Activated CD4-positive, alpha-beta T cell treated with anti-CD3 and anti-CD28 coated beads, Interleukin-2, amount 10 ng/mL, durations not matched to agents 7 days and 5 days (primary cell): Measurements from ENCODE around the gene MRPL18. TPM values are rescaled to one million over a fixed set of nuclear protein-coding genes. Genes with fewer than 3 reads are reported as not detected.

Experiments
- CTCF ChIA-PET: fragments of 350-600 bp; sonication (Branson Sonifier 250); formaldehyde crosslinking; loops from one replicate; lab custom pipeline; 2021; ENCODE audit warnings: antibody characterized with exemption; lab: Charles Lee
- POLR2A ChIA-PET: fragments of 350-600 bp; sonication (Branson Sonifier 250); formaldehyde crosslinking; loops from one replicate; lab custom pipeline; 2021; ENCODE audit warnings: antibody characterized with exemption; lab: Charles Lee
- DNase-seq: peaks from one replicate; pipeline ENCODE4 v3.0.0-alpha.2; 2020
- H3K27ac Mint-ChIP-seq: one replicate; pipeline ENCODE4 v1.8.0; 2021; ENCODE audit warnings: mild to moderate bottlenecking, moderate library complexity, mixed read lengths
- H3K27me3 Mint-ChIP-seq: one replicate; pipeline ENCODE4 v1.8.0; 2021; ENCODE audit warnings: mixed read lengths
- H3K36me3 Mint-ChIP-seq: one replicate; pipeline ENCODE4 v1.8.0; 2021; ENCODE audit warnings: low read depth, mixed read lengths
- H3K4me1 Mint-ChIP-seq: one replicate; pipeline ENCODE4 v1.8.0; 2021; ENCODE audit warnings: mixed read lengths
- H3K4me3 Mint-ChIP-seq: one replicate; pipeline ENCODE4 v1.8.0; 2021; ENCODE audit warnings: mild to moderate bottlenecking, moderate library complexity, mixed read lengths
- H3K9me3 Mint-ChIP-seq: one replicate; pipeline ENCODE4 v1.8.0; 2021; ENCODE audit warnings: mixed read lengths
- total RNA-seq, 2 experiments: library from RNA; stranded (reverse); gene quantifications; one replicate each; pipeline ENCODE4 v1.2.3, GENCODE V29; 2021

The MRPL18 gene
- total RNA-seq, 2 experiments from 2014 or later: 65.5 to 73.0 TPM

DNA sequence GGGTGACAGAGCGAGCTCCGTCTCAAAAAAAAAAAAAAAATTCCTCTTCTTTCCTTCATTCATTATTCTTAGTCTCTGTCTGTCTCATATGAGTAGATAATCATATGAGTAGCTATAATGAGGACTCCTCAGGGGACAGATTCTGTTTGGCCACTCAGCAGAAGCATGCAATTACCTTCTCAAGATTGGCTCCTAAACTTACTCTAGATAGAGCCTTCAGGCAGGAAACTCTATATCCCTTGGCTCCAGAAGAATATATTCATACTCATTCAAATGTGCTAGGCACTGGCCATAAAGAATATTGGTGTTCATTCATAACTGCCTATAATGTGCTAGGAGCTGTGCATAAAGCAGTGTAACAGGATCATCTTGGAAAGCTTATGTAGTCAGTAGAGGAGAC is 30.6 kb upstream of the MRPL18 start:
- Mint-ChIP-seq H3K4me1 (peaks cover 34% of the 10 kb centered on the region), H3K27ac (peak overlapping the region; percentile 26), H3K27me3 (no peaks in the 10 kb centered on the region), H3K36me3 (peaks cover 53% of the 10 kb centered on the region), H3K4me3 (no peak overlapping the region), H3K9me3 (no peaks in the 10 kb centered on the region)
- ChIA-PET POLR2A (no interaction called here), CTCF (interaction anchor here (0.9 to 1.2 kb wide), 3 partner anchors 33 to 313 kb away, joined by 3 to 5 read pairs (median 4); no protein-coding TSS in a partner anchor)
- DNase-seq: no peak

- H3K36me3 Mint-ChIP-seq: peaks cover 50% of the 10 kb centered on the region
Measured at GRCh38 chr6:159760602-159761057, 29.6 kb upstream of the MRPL18 start.

GRCh38 chr6:159761129-159761872 is 29.0 kb upstream of the MRPL18 start:
- no peaks in the 10 kb centered on the region for H3K27me3 Mint-ChIP-seq
- CTCF ChIA-PET: interaction anchor here (1.0 to 1.2 kb wide), 2 partner anchors 18 to 27 kb away, joined by 4 to 5 read pairs; no protein-coding TSS in a partner anchor
- H3K4me3 Mint-ChIP-seq: peak overlapping the region; percentile 85
- peak; percentile 30 for DNase-seq
- peaks cover 49% of the 10 kb centered on the region for H3K36me3 Mint-ChIP-seq
- POLR2A ChIA-PET: interaction anchor here (1.0 kb wide), 1 partner anchor 29 kb away, joined by 6 read pairs; the partner anchor contains the start of genes MRPL18 and TCP1
- no peaks in the 10 kb centered on the region for H3K9me3 Mint-ChIP-seq
- H3K27ac Mint-ChIP-seq: peak overlapping the region; percentile 94
- H3K4me1 Mint-ChIP-seq: peaks cover 39% of the 10 kb centered on the region

More at GRCh38 chr6:159760602-159761057, 29.6 kb upstream of the MRPL18 start:
- peak overlapping the region; percentile 85 for H3K4me3 Mint-ChIP-seq
- CTCF ChIA-PET: interaction anchor here (1.0 to 1.2 kb wide), 3 partner anchors 17 to 69 kb away, joined by 4 to 5 read pairs (median 4); no protein-coding TSS in a partner anchor
- H3K4me1 Mint-ChIP-seq: peaks cover 37% of the 10 kb centered on the region
- H3K27me3 Mint-ChIP-seq: no peaks in the 10 kb centered on the region
- H3K9me3 Mint-ChIP-seq: no peaks in the 10 kb centered on the region
- POLR2A ChIA-PET: no interaction called here
- no peak for DNase-seq
- H3K27ac Mint-ChIP-seq: peak overlapping the region; percentile 94

- CTCF ChIA-PET: interaction anchor here (1.2 kb wide), 1 partner anchor 28 kb away, joined by 4 read pairs; no protein-coding TSS in a partner anchor
- peaks cover 52% of the 10 kb centered on the region for H3K36me3 Mint-ChIP-seq
- peak within 1 kb of the TSS; percentile 94 for H3K27ac Mint-ChIP-seq
- H3K4me1 Mint-ChIP-seq: peaks cover 42% of the 10 kb centered on the region
- H3K27me3 Mint-ChIP-seq: no peaks in the 10 kb centered on the region
- H3K9me3 Mint-ChIP-seq: no peaks in the 10 kb centered on the region
- POLR2A ChIA-PET: interaction anchor here (1.0 kb wide), 1 partner anchor 28 kb away, joined by 6 read pairs; the partner anchor contains the start of genes MRPL18 and TCP1
- DNase-seq: peak; percentile 95
- peak within 1 kb of the TSS; percentile 85 for H3K4me3 Mint-ChIP-seq
Measured at GRCh38 chr6:159761873-159762680, 28.2 kb upstream of the MRPL18 start, which contains the start of gene ACAT2. Gene ACAT2 (plus strand): TSS chr6:159762045. CDS start chr6:159762088, 43 bp downstream.

DNA sequence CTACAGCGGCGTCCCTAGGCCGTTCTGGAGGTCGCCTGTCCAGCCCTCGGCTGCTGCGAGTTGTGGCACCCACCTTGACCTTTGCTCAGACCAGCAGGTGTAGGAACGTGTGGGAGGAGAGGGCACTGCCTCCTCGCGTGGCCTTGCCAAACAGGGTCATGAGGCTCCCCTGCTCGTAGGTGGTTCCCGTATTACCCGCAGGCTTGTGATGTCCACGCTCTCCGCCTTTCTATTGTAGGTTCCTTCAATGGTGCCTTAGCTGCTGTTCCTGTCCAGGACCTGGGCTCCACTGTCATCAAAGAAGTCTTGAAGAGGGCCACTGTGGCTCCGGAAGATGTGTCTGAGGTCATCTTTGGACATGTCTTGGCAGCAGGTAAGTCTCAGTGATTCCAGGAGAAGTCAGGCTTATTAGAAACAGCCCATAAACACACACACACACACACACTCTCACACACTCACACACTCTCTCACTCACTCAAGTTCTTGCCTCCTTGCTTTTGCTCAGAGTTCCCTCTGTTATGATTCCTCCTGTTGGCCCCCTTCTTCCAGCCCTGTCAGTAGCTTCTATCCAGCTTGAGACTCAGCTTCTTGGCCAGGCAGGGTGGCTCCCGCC is 27.5 kb upstream of the MRPL18 start:
- peaks cover 42% of the 10 kb centered on the region for H3K4me1 Mint-ChIP-seq
- CTCF ChIA-PET: no interaction called here
- DNase-seq: peak; percentile 30
- POLR2A ChIA-PET: no interaction called here
- peak overlapping the region; percentile 85 for H3K4me3 Mint-ChIP-seq
- no peaks in the 10 kb centered on the region for H3K9me3 Mint-ChIP-seq
- H3K36me3 Mint-ChIP-seq: peaks cover 49% of the 10 kb centered on the region
- H3K27ac Mint-ChIP-seq: peak overlapping the region; percentile 94
- no peaks in the 10 kb centered on the region for H3K27me3 Mint-ChIP-seq

GRCh38 chr6:159766906-159767305 is 23.4 kb upstream of the MRPL18 start:
- Mint-ChIP-seq H3K9me3 (no peaks in the 10 kb centered on the region), H3K27ac (no peak overlapping the region), H3K36me3 (peaks cover 65% of the 10 kb centered on the region), H3K27me3 (no peaks in the 10 kb centered on the region), H3K4me3 (no peak overlapping the region), H3K4me1 (peaks cover 21% of the 10 kb centered on the region)
- DNase-seq: no peak
- ChIA-PET CTCF (interaction anchor here (1.2 kb wide), 1 partner anchor 21 kb away, joined by 3 read pairs; no protein-coding TSS in a partner anchor), POLR2A (no interaction called here)

DNA sequence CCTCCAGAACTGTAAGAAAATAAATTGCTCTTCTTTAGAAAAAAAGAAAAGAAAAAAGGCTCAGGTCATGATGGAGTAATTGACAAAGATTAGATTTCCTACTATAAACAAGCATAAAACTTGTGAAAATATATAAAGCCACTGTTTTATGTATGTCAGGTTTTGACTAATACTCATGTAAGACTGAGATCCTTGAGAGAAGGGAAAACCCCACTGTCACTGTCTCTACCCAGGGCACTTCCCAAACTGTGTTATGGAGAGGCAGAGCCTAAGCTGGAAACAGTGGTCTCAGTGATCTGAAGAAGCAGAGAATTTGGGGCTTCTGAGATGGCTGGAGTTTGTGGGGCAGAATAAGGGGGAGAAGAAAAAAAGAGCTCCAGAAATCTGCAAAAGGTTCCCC is 20.8 kb upstream of the MRPL18 start:
- H3K4me3 Mint-ChIP-seq: no peak overlapping the region
- H3K36me3 Mint-ChIP-seq: peaks cover 64% of the 10 kb centered on the region
- no peak overlapping the region for H3K27ac Mint-ChIP-seq
- H3K4me1 Mint-ChIP-seq: peaks cover 13% of the 10 kb centered on the region
- ChIA-PET POLR2A (no interaction called here), CTCF (interaction anchor here (1.5 kb wide), 1 partner anchor 11 kb away, joined by 3 read pairs; no protein-coding TSS in a partner anchor)
- H3K9me3 Mint-ChIP-seq: no peaks in the 10 kb centered on the region
- no peaks in the 10 kb centered on the region for H3K27me3 Mint-ChIP-seq
- no peak for DNase-seq

- DNase-seq: no peak
- Mint-ChIP-seq H3K27ac (no peak overlapping the region), H3K4me1 (peaks cover 1% of the 10 kb centered on the region), H3K9me3 (no peaks in the 10 kb centered on the region), H3K27me3 (no peaks in the 10 kb centered on the region), H3K36me3 (peaks cover 56% of the 10 kb centered on the region), H3K4me3 (no peak overlapping the region)
- POLR2A ChIA-PET: no interaction called here
- CTCF ChIA-PET: interaction anchor here (1.0 to 1.3 kb wide), 4 partner anchors 10 to 17 kb away, joined by 3 to 4 read pairs (median 4); partner anchors contain the start of gene TCP1
Measured at GRCh38 chr6:159772196-159772595, 18.1 kb upstream of the MRPL18 start.

- Mint-ChIP-seq H3K4me3 (no peak overlapping the region), H3K27ac (no peak overlapping the region), H3K27me3 (no peaks in the 10 kb centered on the region), H3K4me1 (peaks cover 12% of the 10 kb centered on the region), H3K9me3 (no peaks in the 10 kb centered on the region), H3K36me3 (peaks cover 59% of the 10 kb centered on the region)
- POLR2A ChIA-PET: no interaction called here
- CTCF ChIA-PET: interaction anchor here (1.5 kb wide), 1 partner anchor 16 kb away, joined by 5 read pairs; no protein-coding TSS in a partner anchor
- DNase-seq: no peak
Measured at GRCh38 chr6:159777240-159777904, 12.9 kb upstream of the MRPL18 start.

- ChIA-PET CTCF (interaction anchor here (1.5 kb wide), 1 partner anchor 15 kb away, joined by 5 read pairs; no protein-coding TSS in a partner anchor), POLR2A (no interaction called here)
- Mint-ChIP-seq H3K27ac (no peak overlapping the region), H3K4me3 (no peak overlapping the region), H3K36me3 (peaks cover 65% of the 10 kb centered on the region), H3K9me3 (no peaks in the 10 kb centered on the region), H3K4me1 (peaks cover 19% of the 10 kb centered on the region), H3K27me3 (no peaks in the 10 kb centered on the region)
- DNase-seq: no peak
Measured at GRCh38 chr6:159778131-159778530, 12.1 kb upstream of the MRPL18 start.

DNA sequence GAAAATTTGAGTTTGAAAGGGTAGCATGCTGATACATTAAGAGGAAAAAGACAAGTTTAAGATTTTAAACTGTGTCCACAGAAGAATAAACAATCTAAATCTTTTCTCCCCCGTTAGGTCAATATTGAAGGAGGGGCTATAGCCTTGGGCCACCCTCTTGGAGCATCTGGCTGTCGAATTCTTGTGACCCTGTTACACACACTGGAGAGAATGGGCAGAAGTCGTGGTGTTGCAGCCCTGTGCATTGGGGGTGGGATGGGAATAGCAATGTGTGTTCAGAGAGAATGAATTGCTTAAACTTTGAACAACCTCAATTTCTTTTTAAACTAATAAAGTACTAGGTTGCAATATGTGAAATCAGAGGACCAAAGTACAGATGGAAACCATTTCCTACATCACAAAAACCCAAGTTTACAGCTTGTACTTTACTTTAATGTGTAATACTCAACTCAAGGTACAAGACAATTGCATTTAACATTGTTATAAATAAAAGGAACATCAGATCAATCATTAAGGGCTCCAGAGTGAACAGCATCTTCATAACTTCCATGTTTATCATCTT is 11.6 kb upstream of the MRPL18 start:
- Mint-ChIP-seq H3K27ac (no peak overlapping the region), H3K4me1 (peaks cover 22% of the 10 kb centered on the region), H3K27me3 (no peaks in the 10 kb centered on the region), H3K9me3 (no peaks in the 10 kb centered on the region), H3K36me3 (peaks cover 68% of the 10 kb centered on the region), H3K4me3 (no peak overlapping the region)
- POLR2A ChIA-PET: no interaction called here
- no peak for DNase-seq
- CTCF ChIA-PET: interaction anchor here (0.5 to 1.5 kb wide), 2 partner anchors 14 to 155 kb away, joined by 3 to 5 read pairs; no protein-coding TSS in a partner anchor
